ENCODE results near the gene HECW1.
"Not testable (repeated sequence)": the region's sequence is repeated elsewhere in the genome, so short reads cannot be mapped to it uniquely, and the experiment has no call there.

HECW1 gene

GRCh38 chr7:43461349-43462024, 349.0 kb downstream of the HECW1 start:
- DNase-seq (ENCODE audit: low spot score) (no peak), FAIRE-seq (no peak)

GRCh38 chr7:43462836-43463235, 350.4 kb downstream of the HECW1 start:
- DNase-seq (ENCODE audit: low spot score) (no peak), FAIRE-seq (no peak)

- FAIRE-seq (no peak), DNase-seq (ENCODE audit: low spot score) (no peak)
These were observed 351.0 kb downstream of the HECW1 start for GRCh38 chr7:43463401-43463980.

- no peak for DNase-seq (ENCODE audit: low spot score)
- no peak for FAIRE-seq
These were observed 353.4 kb downstream of the HECW1 start for GRCh38 chr7:43465581-43466554.

GRCh38 chr7:43467406-43467805, 355.0 kb downstream of the HECW1 start:
- DNase-seq (ENCODE audit: low spot score) (no peak), FAIRE-seq (no peak)

GRCh38 chr7:43467846-43468245, 355.4 kb downstream of the HECW1 start:
- FAIRE-seq: no peak
- DNase-seq (ENCODE audit: low spot score): no peak

GRCh38 chr7:43469051-43469450, 356.6 kb downstream of the HECW1 start:
- no peak for FAIRE-seq

GRCh38 chr7:43470110-43470509, 357.7 kb downstream of the HECW1 start:
- FAIRE-seq (no peak), DNase-seq (ENCODE audit: low spot score) (no peak)

More at GRCh38 chr7:43469051-43469450, 356.6 kb downstream of the HECW1 start:
- no peak for DNase-seq (ENCODE audit: low spot score)

GRCh38 chr7:43475983-43476382, 363.5 kb downstream of the HECW1 start:
- DNase-seq (ENCODE audit: low spot score) (no peak), FAIRE-seq (no peak)

GRCh38 chr7:43476896-43477295, 364.4 kb downstream of the HECW1 start:
- DNase-seq (ENCODE audit: low spot score) (no peak), FAIRE-seq (no peak)

GRCh38 chr7:43479042-43479441, 366.6 kb downstream of the HECW1 start:
- no peak for DNase-seq (ENCODE audit: low spot score)
- FAIRE-seq: no peak

- FAIRE-seq (no peak), DNase-seq (ENCODE audit: low spot score) (no peak)
These were observed 367.1 kb downstream of the HECW1 start for GRCh38 chr7:43479543-43479942.

- FAIRE-seq (no peak), DNase-seq (ENCODE audit: low spot score) (no peak)
These were observed 368.1 kb downstream of the HECW1 start for GRCh38 chr7:43480581-43480980.

GRCh38 chr7:43481902-43482678, 369.6 kb downstream of the HECW1 start:
- DNase-seq (ENCODE audit: low spot score): no peak
- peak; percentile 37 for FAIRE-seq

GRCh38 chr7:43482679-43483252, 370.3 kb downstream of the HECW1 start:
- DNase-seq (ENCODE audit: low spot score): no peak
- FAIRE-seq: no peak

GRCh38 chr7:43484678-43485395, 372.4 kb downstream of the HECW1 start:
- DNase-seq (ENCODE audit: low spot score) (no peak), FAIRE-seq (no peak)

- no peak for FAIRE-seq
- no peak for DNase-seq (ENCODE audit: low spot score)
These were observed 373.1 kb downstream of the HECW1 start for GRCh38 chr7:43485580-43485979.

GRCh38 chr7:43486008-43486407, 373.6 kb downstream of the HECW1 start:
- FAIRE-seq: not testable (repeated sequence)

GRCh38 chr7:43486634-43487033, 374.2 kb downstream of the HECW1 start:
- FAIRE-seq (no peak), DNase-seq (ENCODE audit: low spot score) (no peak)

More at GRCh38 chr7:43486008-43486407, 373.6 kb downstream of the HECW1 start:
- not testable (repeated sequence) for DNase-seq (ENCODE audit: low spot score)

GRCh38 chr7:43487731-43488073, 375.3 kb downstream of the HECW1 start:
- FAIRE-seq: no peak
- DNase-seq (ENCODE audit: low spot score): no peak

Measured in urothelium cell line (cell line).